ENCODE data around the gene DOHH. TPM values are rescaled to one million over a fixed set of nuclear protein-coding genes. Genes with fewer than 3 reads are reported as not detected.

Gene DOHH
- total and polyA plus RNA-seq, 2 experiments from 2014 or later = 19.0 to 34.7 TPM

- Histone ChIP-seq H3K27ac (ENCODE audit: low read depth) (no peak overlapping the region), H3F3A (replicated peaks; ENCODE audit: low read depth) (0 out of 2 replicates have a peak, but pooled peaks cover 4% of the 10 kb centered on the region), H3K4me2 (no peak overlapping the region), H3K4me3 (no peak overlapping the region), H4K20me1 (replicated peaks; ENCODE audit: insufficient read depth) (no peaks in the 10 kb centered on the region), H3K4me1 (ENCODE audit: insufficient read depth) (no peaks in the 10 kb centered on the region), H2AFZ (no peak overlapping the region), H3K79me2 (replicated peaks; ENCODE audit: insufficient read depth) (peaks cover 4% of the 10 kb centered on the region), H3K9me2 (ENCODE audit: insufficient read depth) (no peaks in the 10 kb centered on the region), H3K36me3 (ENCODE audit: insufficient read depth) (peaks cover 5% of the 10 kb centered on the region; the same call in 1 of the 2 replicates), H3K27me3 (ENCODE audit: insufficient read depth) (no peaks in the 10 kb centered on the region)
- Mint-ChIP-seq H3K4me1 (no peaks in the 10 kb centered on the region), H3K27me3 (ENCODE audit: insufficient read depth, low read depth, poor library complexity) (peaks cover 8% of the 10 kb centered on the region), H3K36me3 (ENCODE audit: low read depth) (peaks cover 45% of the 10 kb centered on the region), H3K9me3 (no peaks in the 10 kb centered on the region; the same call in 2 of the 3 replicates), H3K4me3 (no peak overlapping the region; the same call in 2 of the 3 replicates), H3K27ac (no peak overlapping the region)
- TF ChIP-seq ZNF331 (CRISPR knock-in tag; IDR thresholded peaks at IDR 0.05; ENCODE audit: low read depth) (no peak), ZNF462 (CRISPR knock-in tag; IDR thresholded peaks at IDR 0.05) (no peak), POLR2AphosphoS5 (IDR thresholded peaks at IDR 0.05; ENCODE audit: low read depth) (no peak), NANOG (IDR thresholded peaks at IDR 0.05; ENCODE audit: borderline replicate concordance) (no peak), REST (IDR thresholded peaks at IDR 0.05; ENCODE audit: unreplicated experiment) (no peak), EZH2phosphoT487 (IDR thresholded peaks at IDR 0.05; ENCODE audit: unreplicated experiment) (no peak), CREB1 (CRISPR knock-in tag; IDR thresholded peaks at IDR 0.05; ENCODE audit: low read depth) (no peak), JUNB (IDR thresholded peaks at IDR 0.05; ENCODE audit: unreplicated experiment) (no peak), CTCF (conservative IDR thresholded peaks at IDR 0.05; ENCODE audit: low read depth in 2 of 2) (no peak)
- TF ChIP-seq, protein P1, sequence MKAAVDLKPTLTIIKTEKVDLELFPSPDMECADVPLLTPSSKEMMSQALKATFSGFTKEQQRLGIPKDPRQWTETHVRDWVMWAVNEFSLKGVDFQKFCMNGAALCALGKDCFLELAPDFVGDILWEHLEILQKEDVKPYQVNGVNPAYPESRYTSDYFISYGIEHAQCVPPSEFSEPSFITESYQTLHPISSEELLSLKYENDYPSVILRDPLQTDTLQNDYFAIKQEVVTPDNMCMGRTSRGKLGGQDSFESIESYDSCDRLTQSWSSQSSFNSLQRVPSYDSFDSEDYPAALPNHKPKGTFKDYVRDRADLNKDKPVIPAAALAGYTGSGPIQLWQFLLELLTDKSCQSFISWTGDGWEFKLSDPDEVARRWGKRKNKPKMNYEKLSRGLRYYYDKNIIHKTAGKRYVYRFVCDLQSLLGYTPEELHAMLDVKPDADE (IDR thresholded peaks at IDR 0.05) = no peak
- DNase-seq (ENCODE audit: low spot score) = no peak
- no peak for ATAC-seq
Observed at GRCh38 chr19:3492919-3493318, 7.6 kb downstream of the DOHH start.
